Thoracic aorta (tissue), 2 donors: Measurements from ENCODE around the gene EIF4A2. TPM values are rescaled to one million over a fixed set of nuclear protein-coding genes. Genes with fewer than 3 reads are reported as not detected.

ENCODE experiments used
- ATAC-seq: fragments of 150-250 bp; one replicate; pipeline ENCODE4 v1.8.0; 2017; ENCODE audit warnings: low read depth; ENCODE audit not compliant: insufficient number of reproducible peaks, low FRiP score
- DNase-seq: peaks from one replicate; pipeline ENCODE4 v3.0.0-alpha.2; 2020; ENCODE audit warnings: low spot score
- H3K27ac ChIP-seq, 2 donors: fragments of 200-600 bp; sonication (generic); 1 replicate in 1 of 2; 2 replicates in 1 of 2; pipeline ENCODE4 v1.5.1; 2016; ENCODE audit warnings: mild to moderate bottlenecking in 2 of 2, moderate library complexity in 2 of 2
- H3K27me3 ChIP-seq: fragments of 200-600 bp; sonication (generic); replicated peaks from 2 replicates; pipeline ENCODE4 v1.6.0; 2016; ENCODE audit warnings: mild to moderate bottlenecking; ENCODE audit not compliant: insufficient read depth
- H3K36me3 ChIP-seq: fragments of 200-600 bp; sonication (generic); one replicate; pipeline ENCODE4 v1.5.1; 2016
- H3K4me1 ChIP-seq, 2 donors: fragments of 200-600 bp; sonication (generic); 1 replicate in 1 of 2; 2 replicates in 1 of 2; pipeline versions ENCODE4 v1.5.1 to v1.6.0; 2016; ENCODE audit warnings: low read depth in 2 of 2, mild to moderate bottlenecking in 1 of 2; ENCODE audit not compliant: control insufficient read depth in 1 of 2
- H3K4me3 ChIP-seq: fragments of 200-600 bp; sonication (generic); 2 replicates; pipeline ENCODE4 v1.5.1; 2016; ENCODE audit warnings: mild to moderate bottlenecking
- H3K9me3 ChIP-seq: fragments of 200-600 bp; sonication (generic); 2 replicates; pipeline ENCODE4 v1.5.1; 2016
- CTCF ChIP-seq: fragments of 200-600 bp; sonication (generic); IDR thresholded peaks from one replicate; pipeline ENCODE4 v1.5.1; 2019; ENCODE audit warnings: antibody characterized with exemption
- total RNA-seq, 2 donors: library from RNA; depleted of rRNA; stranded (reverse); fragments of >200 nt; gene quantifications; one replicate each; pipeline versions ENCODE4 v1.1.0 to v1.2.3, GENCODE V29; 2016

Gene EIF4A2
- total RNA-seq, 2 donors from 2014 or later = 297 to 360 TPM

GRCh38 chr3:186785495-186786018 lies 2.2 kb downstream of the EIF4A2 start:
- H3K9me3 ChIP-seq = no peaks in the 10 kb centered on the region
- no peak for TF ChIP-seq CTCF
- no peak overlapping the region for H3K27ac ChIP-seq
- H3K27me3 ChIP-seq = no peaks in the 10 kb centered on the region
- peaks cover 54% of the 10 kb centered on the region for H3K36me3 ChIP-seq
- H3K4me3 ChIP-seq = peak overlapping the region; percentile 99
- peaks cover 36 to 51% of the 10 kb centered on the region in 2 donors for H3K4me1 ChIP-seq
- DNase-seq (no peak), ATAC-seq (no peak)

GRCh38 chr3:186786922-186787321 lies 3.5 kb downstream of the EIF4A2 start:
- Histone ChIP-seq H3K27me3 (no peaks in the 10 kb centered on the region), H3K9me3 (no peaks in the 10 kb centered on the region), H3K4me3 (peak overlapping the region; percentile 8), H3K36me3 (peaks cover 54% of the 10 kb centered on the region), H3K27ac (no peak overlapping the region), H3K4me1 (peaks cover 36 to 57% of the 10 kb centered on the region in 2 donors)
- DNase-seq = no peak
- no peak for TF ChIP-seq CTCF
- no peak for ATAC-seq

GRCh38 chr3:186787642-186788481 lies 4.5 kb downstream of the EIF4A2 start:
- no peak for DNase-seq
- Histone ChIP-seq H3K27ac (no peak overlapping the region), H3K9me3 (no peaks in the 10 kb centered on the region), H3K27me3 (no peaks in the 10 kb centered on the region), H3K4me1 (peaks cover 36 to 57% of the 10 kb centered on the region in 2 donors), H3K4me3 (no peak overlapping the region), H3K36me3 (peaks cover 54% of the 10 kb centered on the region)
- ATAC-seq = no peak
- TF ChIP-seq CTCF = no peak

- no peaks in the 10 kb centered on the region for H3K27me3 ChIP-seq
- no peak overlapping the region for H3K27ac ChIP-seq
- TF ChIP-seq CTCF = no peak
- peaks cover 54% of the 10 kb centered on the region for H3K36me3 ChIP-seq
- no peak overlapping the region for H3K4me3 ChIP-seq
- H3K9me3 ChIP-seq = no peaks in the 10 kb centered on the region
- DNase-seq (no peak), ATAC-seq (no peak)
- H3K4me1 ChIP-seq = peaks cover 36 to 57% of the 10 kb centered on the region in 2 donors
Measured at GRCh38 chr3:186788482-186789370, 5.3 kb downstream of the EIF4A2 start.
